SJSA1 (cell line): Measurements from ENCODE around the gene MARF1. TPM values are rescaled to one million over a fixed set of nuclear protein-coding genes. Genes with fewer than 3 reads are reported as not detected.

Experiments
- DNase-seq, 2 experiments: peaks; one replicate each; pipeline ENCODE4 v3.0.0-alpha.2; 2015 to 2020; ENCODE audit warnings: low spot score in 2 of 2, low read depth in 1 of 2
- H3K27ac ChIP-seq: fragments of 250-450 bp; sonication (Bioruptor Pico); 2 replicates; pipeline ENCODE4 v1.5.1; 2020; ENCODE audit warnings: mild to moderate bottlenecking, moderate library complexity
- H3K27me3 ChIP-seq: fragments of 250-450 bp; sonication (Bioruptor Pico); replicated peaks from 2 replicates; pipeline ENCODE4 v1.5.1; 2020; ENCODE audit warnings: mild to moderate bottlenecking, moderate library complexity
- H3K36me3 ChIP-seq: fragments of 250-450 bp; sonication (Bioruptor Pico); 2 replicates; pipeline ENCODE4 v1.5.1; 2020; ENCODE audit warnings: mild to moderate bottlenecking
- H3K4me1 ChIP-seq: fragments of 250-450 bp; sonication (Bioruptor Pico); replicated peaks from 2 replicates; pipeline ENCODE4 v1.6.1; 2021; ENCODE audit warnings: mild to moderate bottlenecking
- H3K4me3 ChIP-seq: fragments of 250-450 bp; sonication (Bioruptor Pico); 2 replicates; pipeline ENCODE4 v1.5.1; 2020; ENCODE audit warnings: mild to moderate bottlenecking
- H3K9me3 ChIP-seq: fragments of 250-450 bp; sonication (Bioruptor Pico); replicated peaks from 2 replicates; pipeline ENCODE4 v1.5.1; 2020; ENCODE audit warnings: mild to moderate bottlenecking
- total RNA-seq: library from RNA; depleted of rRNA; stranded (reverse); fragments of >200 nt; shearing (Covaris generic); gene quantifications from 2 replicates; pipeline ENCODE4 v1.2.3, GENCODE V29; 2014

Gene MARF1
- total RNA-seq, 1 experiment from 2014 or later: 5.8 TPM

DNA sequence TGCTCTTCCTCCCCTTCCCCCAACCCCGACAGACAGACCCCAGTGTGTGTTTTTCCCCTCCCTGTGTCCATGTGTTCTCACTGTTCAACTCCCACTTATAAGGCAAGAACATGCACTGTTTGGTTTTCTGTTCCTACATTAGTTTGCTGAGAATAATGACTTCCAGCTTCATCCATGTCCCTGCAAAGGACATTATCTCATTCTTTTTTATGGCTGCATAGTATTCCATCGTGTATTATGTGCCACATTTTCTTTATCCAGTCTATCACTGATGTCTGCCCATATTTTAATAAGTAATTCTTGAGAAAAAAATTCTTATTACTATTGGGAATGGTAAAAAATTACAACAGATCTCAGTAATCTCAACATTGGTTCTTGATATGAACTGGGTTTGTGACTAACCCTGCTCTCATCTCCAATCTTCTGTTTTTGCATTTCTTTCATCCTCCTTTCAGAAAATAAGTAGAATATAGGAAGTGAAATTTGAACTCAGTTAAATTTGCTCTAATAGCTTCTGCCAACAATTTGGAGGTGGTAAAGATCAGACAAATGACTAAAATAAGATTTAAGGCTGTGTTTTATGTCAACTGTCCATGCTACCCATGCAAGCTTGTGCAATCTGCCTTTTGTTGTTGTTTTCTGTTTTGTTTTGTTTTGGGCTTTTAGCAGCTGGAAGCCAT lies 11.1 kb downstream of the MARF1 start:
- Histone ChIP-seq H3K27me3 (no peaks in the 10 kb centered on the region), H3K4me1 (no peaks in the 10 kb centered on the region), H3K36me3 (peaks cover 61% of the 10 kb centered on the region), H3K9me3 (no peaks in the 10 kb centered on the region), H3K27ac (no peak overlapping the region), H3K4me3 (no peak overlapping the region)
- DNase-seq: no peak

DNA sequence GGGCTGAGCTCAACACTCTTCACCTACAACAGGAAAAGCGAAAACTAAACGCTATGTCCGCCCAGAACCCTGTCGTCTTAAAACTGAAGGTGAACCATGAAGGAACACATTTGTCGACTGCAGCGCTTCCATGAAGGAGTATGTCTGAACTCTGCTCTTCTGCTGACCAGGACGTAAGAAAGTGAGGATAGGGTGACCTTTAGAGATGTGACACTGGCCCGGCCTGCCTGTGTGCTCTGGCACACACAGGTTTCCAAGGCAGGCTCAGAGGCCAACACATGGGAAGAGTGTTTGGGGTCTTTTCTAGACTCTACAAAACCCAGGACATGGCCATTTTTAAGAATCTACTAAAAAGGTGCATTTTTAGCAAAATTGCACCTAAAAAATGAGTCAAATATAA lies 21.1 kb downstream of the MARF1 start:
- peaks cover 64% of the 10 kb centered on the region for H3K36me3 ChIP-seq
- H3K27me3 ChIP-seq: no peaks in the 10 kb centered on the region
- no peak overlapping the region for H3K4me3 ChIP-seq
- H3K9me3 ChIP-seq: no peaks in the 10 kb centered on the region
- no peak for DNase-seq
- no peak overlapping the region for H3K27ac ChIP-seq
- no peaks in the 10 kb centered on the region for H3K4me1 ChIP-seq

DNA sequence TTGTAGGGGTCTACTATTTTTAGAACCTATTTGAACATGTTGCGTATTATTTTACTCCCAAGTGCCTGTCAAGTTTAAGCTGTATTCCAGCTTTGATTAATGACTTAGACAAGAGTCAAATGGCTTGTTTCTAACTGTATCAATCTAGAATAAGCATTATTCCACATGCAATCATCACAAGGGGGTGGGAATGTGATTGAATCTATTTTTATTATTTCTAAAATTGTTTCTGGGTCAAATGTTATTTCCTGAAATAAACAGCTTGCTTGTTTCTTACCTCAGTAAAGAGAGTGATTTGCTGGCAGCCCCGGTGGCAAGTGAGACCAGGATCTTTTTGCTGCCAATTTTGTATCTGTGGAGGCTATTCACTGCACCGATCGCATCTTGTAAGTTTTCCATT lies 21.5 kb downstream of the MARF1 start:
- H3K9me3 ChIP-seq: no peaks in the 10 kb centered on the region
- no peaks in the 10 kb centered on the region for H3K27me3 ChIP-seq
- H3K36me3 ChIP-seq: peaks cover 68% of the 10 kb centered on the region
- H3K4me3 ChIP-seq: no peak overlapping the region
- H3K27ac ChIP-seq: no peak overlapping the region
- DNase-seq: no peak
- H3K4me1 ChIP-seq: no peaks in the 10 kb centered on the region

DNA sequence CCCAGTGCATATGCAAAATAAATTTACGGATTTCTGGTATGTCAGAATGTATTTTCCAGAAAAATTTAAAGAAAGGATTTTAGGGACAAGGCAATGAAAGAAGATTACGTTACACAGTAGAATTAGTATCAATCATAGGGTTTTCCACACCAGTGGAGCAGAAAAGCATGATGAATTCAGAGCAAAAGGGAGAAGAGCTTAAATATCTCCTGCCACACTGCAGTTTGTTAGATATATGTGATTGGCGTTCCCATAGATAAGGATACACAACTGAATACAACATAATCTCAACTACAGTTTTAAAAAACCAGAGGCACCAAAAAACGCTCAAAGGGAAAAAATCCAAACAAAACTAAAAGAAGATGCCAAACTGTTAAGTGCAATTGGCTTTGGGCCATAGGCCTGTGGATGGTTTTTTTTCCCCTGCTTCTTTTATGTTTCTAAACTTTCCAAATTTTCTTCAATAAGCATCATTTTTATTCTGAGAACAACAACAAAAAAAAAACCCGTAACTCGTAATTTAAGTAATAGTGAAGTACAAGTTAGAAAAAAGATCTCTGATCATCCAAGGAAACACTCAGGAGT lies 22.3 kb downstream of the MARF1 start:
- DNase-seq: no peak
- Histone ChIP-seq H3K36me3 (peaks cover 75% of the 10 kb centered on the region), H3K9me3 (no peaks in the 10 kb centered on the region), H3K27ac (no peak overlapping the region), H3K4me1 (no peaks in the 10 kb centered on the region), H3K27me3 (no peaks in the 10 kb centered on the region), H3K4me3 (no peak overlapping the region)

DNA sequence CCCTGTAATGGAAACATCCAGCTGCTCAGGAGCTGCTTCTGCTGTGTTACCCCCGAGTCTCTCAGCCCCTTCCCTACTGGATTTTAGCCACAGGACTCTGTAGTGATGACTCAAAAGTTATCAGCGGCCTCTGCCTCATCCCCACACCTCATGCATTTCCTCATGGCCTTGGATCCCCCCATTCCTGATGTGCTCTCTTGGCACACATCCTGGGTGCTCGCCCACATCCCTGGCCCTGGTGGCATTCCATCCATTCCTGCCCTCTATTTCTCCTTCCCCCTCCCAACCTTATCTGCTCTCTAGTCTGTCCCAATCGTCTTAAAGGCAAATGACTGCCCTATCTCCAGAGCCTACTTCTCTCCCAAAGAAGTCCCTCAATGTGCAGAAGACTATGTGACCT lies 24.6 kb downstream of the MARF1 start:
- H3K27ac ChIP-seq: no peak overlapping the region
- H3K4me3 ChIP-seq: no peak overlapping the region
- no peaks in the 10 kb centered on the region for H3K9me3 ChIP-seq
- H3K27me3 ChIP-seq: no peaks in the 10 kb centered on the region
- DNase-seq: no peak
- H3K36me3 ChIP-seq: peaks cover 68% of the 10 kb centered on the region
- H3K4me1 ChIP-seq: no peaks in the 10 kb centered on the region

DNA sequence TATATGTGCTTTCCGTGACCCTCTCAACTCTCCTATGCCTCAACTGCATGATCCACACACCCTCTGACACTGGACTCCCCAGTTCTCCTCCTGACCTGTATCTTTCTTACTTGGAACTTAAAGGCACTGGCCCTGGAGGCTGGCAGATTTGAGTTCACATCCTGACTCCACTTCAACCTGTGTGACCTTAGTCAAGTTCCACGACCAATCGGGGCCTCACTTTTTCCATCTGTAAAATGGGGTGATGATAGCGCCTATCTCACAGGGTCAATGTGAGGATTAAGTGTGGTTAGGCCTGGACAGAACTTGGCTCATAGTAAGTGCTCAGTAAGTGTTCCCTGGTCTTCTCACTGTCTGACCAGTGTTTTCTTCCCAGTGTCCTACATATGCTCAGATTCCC lies 25.1 kb downstream of the MARF1 start:
- no peak overlapping the region for H3K27ac ChIP-seq
- H3K9me3 ChIP-seq: no peaks in the 10 kb centered on the region
- H3K4me3 ChIP-seq: no peak overlapping the region
- DNase-seq: no peak
- H3K27me3 ChIP-seq: no peaks in the 10 kb centered on the region
- H3K36me3 ChIP-seq: peaks cover 67% of the 10 kb centered on the region
- no peaks in the 10 kb centered on the region for H3K4me1 ChIP-seq

DNA sequence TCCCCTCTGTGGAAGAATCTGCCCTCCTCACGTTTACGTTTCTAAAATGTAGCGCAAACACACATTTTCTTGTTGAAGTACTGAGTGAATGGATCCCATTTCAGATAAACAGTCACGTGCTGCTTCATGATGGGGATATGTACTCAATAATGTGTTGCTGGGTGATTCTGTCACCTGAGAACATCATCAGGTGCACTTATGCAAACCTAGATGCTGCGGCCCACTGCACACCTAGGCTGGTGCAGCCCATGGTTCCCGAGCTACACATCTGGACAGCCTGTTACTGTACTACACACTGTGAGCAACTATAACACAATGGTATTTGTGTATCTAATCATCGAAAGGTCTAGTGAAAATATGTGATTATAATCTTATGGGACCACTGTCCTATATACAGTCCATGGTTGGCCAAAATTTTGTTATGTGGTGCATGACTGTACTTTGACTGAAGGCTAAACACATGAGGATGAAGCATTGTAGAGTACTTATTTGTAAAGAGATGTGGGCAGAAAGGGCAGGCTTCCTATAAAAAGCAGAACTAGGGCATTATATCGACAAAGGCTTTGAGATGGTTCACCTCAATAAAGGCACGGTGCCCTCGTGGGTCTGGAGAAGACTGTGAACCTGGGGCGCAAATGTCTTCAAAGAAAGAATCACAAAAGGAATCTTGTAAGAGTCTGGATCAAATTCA lies 26.3 kb downstream of the MARF1 start:
- no peaks in the 10 kb centered on the region for H3K9me3 ChIP-seq
- H3K4me3 ChIP-seq: no peak overlapping the region
- H3K4me1 ChIP-seq: peaks cover 9% of the 10 kb centered on the region
- DNase-seq: no peak
- H3K27ac ChIP-seq: no peak overlapping the region
- no peaks in the 10 kb centered on the region for H3K27me3 ChIP-seq
- peaks cover 69% of the 10 kb centered on the region for H3K36me3 ChIP-seq

DNA sequence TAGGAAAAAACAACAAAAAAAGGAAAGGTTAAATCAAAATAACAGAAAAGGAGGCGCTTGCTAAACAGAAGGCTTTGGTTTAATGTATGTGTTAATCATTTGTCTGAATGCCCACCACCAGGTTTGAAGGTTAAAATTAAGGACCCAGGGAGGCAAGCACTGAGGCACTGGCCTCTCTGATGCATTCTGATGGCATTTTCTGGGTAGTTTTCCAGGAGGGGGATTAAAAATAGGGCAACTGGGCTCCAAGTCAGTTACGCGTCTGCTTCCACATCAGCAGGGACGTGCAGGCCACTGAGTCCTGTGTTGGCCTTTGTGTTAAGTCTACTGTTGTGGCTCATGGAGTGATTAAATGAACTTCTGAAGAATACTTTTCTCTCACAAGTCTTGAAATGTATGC lies 26.9 kb downstream of the MARF1 start:
- Histone ChIP-seq H3K36me3 (peaks cover 64% of the 10 kb centered on the region), H3K9me3 (no peaks in the 10 kb centered on the region), H3K4me3 (no peak overlapping the region), H3K27ac (no peak overlapping the region), H3K27me3 (no peaks in the 10 kb centered on the region), H3K4me1 (peaks cover 13% of the 10 kb centered on the region)
- DNase-seq: no peak

DNA sequence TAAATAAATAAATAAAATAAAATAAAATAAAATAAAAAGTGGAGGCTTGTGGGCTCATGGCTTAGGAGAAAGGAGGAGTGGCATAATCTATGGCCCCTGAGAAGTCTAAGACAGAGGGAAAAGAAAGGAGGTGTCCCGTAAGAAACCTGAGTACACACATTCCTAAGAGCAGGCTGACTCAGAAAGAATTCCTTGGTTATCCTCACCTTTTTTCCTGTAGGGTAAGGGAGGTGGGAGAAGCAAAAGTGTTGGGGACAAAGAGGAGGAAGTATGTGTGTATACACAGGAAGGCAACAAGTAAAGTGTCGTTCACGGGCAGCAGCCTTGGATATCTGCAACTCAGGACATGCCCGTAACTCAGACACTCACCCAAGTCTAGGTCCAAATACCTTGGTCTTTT lies 29.3 kb downstream of the MARF1 start:
- Histone ChIP-seq H3K27ac (no peak overlapping the region), H3K27me3 (no peaks in the 10 kb centered on the region), H3K4me1 (peaks cover 28% of the 10 kb centered on the region), H3K4me3 (no peak overlapping the region), H3K36me3 (peaks cover 45% of the 10 kb centered on the region), H3K9me3 (no peaks in the 10 kb centered on the region)
- no peak for DNase-seq

DNA sequence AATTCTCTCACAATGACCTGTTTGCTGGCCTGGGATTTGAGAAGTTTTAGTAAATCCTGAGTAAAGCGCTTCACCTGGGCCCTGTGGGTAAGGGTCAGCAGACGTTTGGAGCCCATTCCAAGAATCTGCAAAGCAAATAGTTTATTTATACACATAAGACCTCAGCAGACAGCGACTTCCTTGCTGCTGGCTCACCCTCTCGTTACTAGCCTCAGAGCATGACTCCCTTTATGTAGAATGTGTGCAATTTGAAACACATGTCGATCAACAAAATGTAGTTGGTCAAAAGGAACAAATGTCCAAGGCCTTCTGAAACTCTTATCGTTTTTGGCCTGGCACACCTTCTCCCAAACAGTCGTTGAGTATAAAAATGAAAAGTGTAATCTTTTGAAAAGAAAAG lies 31.3 kb downstream of the MARF1 start:
- peaks cover 46% of the 10 kb centered on the region for H3K36me3 ChIP-seq
- peaks cover 40% of the 10 kb centered on the region for H3K4me1 ChIP-seq
- peak in 1 of 2 experiments; percentile 42 for DNase-seq
- no peak overlapping the region for H3K4me3 ChIP-seq
- H3K9me3 ChIP-seq: no peaks in the 10 kb centered on the region
- peak overlapping the region; percentile 47 for H3K27ac ChIP-seq
- no peaks in the 10 kb centered on the region for H3K27me3 ChIP-seq

DNA sequence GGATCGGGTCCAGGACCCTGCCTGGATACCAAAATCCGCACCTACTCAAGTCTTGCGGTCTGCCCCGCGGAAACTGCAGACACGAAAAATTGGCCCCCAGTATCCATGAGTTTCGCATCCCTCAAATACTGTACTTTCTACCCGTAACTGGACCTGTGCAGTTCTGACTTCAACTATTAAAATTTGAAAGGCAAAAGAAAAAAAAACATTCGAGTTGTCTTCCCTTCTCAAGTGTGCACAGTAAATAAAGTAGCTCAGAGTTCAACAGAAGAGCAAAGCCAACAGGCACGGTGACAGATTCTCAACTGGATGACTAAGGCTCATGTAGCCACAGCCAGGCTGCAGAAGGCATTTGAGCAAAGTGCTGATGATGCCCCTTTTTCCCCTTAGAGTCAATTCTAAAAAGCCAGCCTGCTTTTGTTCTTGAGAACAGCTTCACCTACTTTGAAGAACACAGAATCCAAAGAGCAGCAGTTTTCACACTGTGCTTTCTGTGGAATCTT lies 32.5 kb downstream of the MARF1 start:
- Histone ChIP-seq H3K27ac (0 out of 2 replicates have a peak overlapping the region, but pooled peaks have one; percentile 5), H3K27me3 (no peaks in the 10 kb centered on the region), H3K4me1 (peaks cover 40% of the 10 kb centered on the region), H3K36me3 (peaks cover 35% of the 10 kb centered on the region), H3K9me3 (no peaks in the 10 kb centered on the region), H3K4me3 (no peak overlapping the region)
- DNase-seq: peak; percentile 58 to 61

DNA sequence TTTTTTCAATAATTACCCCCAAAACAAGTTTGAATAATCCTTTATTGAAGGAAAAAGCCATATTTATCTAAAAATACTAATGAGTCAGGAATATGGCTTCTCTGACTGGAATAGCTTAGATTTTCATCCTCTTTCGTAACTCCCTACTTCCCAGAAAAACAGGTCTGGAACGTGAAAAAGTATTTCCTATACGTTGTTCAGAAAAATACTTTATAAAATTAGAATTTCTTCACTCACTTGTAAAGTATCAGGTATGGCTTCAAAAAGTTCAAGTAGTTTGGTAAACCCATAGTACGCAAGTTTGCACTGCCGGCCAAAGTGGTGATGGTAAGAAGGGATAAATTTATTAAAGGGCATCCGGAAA lies 33.7 kb downstream of the MARF1 start:
- no peaks in the 10 kb centered on the region for H3K9me3 ChIP-seq
- no peaks in the 10 kb centered on the region for H3K27me3 ChIP-seq
- no peak for DNase-seq
- peaks cover 33% of the 10 kb centered on the region for H3K36me3 ChIP-seq
- peaks cover 40% of the 10 kb centered on the region for H3K4me1 ChIP-seq
- H3K4me3 ChIP-seq: no peak overlapping the region
- H3K27ac ChIP-seq: no peak overlapping the region

DNA sequence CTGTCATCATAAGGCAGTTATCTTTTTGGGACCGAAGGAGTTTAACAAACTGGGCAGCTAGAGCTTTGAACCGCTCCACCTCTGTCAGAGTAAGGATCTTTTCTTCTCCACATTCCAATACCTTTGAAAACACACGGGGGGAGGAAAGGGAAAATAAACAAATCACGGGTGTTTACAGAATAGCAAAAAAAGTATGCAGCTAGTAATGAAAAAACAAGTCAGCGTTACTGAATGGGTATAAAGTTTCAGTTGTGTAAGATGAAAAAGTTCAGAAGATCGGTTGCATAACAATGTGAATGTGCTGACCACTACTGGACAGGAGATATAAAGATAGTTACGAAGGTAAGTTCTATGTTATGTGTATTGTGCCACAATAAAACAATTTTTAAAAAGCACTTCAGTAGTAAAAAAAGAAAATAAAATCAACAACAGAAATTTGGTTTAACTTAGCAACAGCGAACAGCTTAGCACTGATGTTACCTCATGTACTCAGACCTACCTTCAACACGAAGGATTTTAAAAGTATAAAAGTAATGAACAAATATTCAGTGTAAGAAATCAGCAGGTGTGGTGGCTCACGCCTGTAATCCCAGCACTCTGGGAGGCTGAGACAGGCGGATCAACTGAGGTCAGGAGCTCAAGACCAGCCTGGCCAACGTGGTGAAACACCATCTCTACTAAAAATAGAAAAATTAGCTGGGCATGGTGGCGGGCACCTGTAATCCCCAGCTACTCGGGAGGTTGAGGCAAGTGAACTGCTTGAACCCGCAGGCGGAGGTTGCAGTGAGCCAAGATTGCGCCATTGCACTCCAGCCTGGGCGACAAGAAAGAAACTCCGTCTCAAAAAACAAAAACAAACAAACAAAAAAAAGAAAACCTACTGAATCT lies 34.3 kb downstream of the MARF1 start:
- Histone ChIP-seq H3K27ac (0 out of 2 replicates have a peak overlapping the region, but pooled peaks have one; percentile 13), H3K36me3 (peaks cover 35% of the 10 kb centered on the region), H3K4me1 (peaks cover 40% of the 10 kb centered on the region), H3K27me3 (no peaks in the 10 kb centered on the region), H3K4me3 (no peak overlapping the region), H3K9me3 (no peaks in the 10 kb centered on the region)
- DNase-seq: peak in 1 of 2 experiments; percentile 71
